ENCODE measurements around the gene ARHGAP11A. TPM values are rescaled to one million over a fixed set of nuclear protein-coding genes. Genes with fewer than 3 reads are reported as not detected.

Gene ARHGAP11A
- polyA plus RNA-seq, 2 donors = 4.5 to 4.6 TPM

DNA sequence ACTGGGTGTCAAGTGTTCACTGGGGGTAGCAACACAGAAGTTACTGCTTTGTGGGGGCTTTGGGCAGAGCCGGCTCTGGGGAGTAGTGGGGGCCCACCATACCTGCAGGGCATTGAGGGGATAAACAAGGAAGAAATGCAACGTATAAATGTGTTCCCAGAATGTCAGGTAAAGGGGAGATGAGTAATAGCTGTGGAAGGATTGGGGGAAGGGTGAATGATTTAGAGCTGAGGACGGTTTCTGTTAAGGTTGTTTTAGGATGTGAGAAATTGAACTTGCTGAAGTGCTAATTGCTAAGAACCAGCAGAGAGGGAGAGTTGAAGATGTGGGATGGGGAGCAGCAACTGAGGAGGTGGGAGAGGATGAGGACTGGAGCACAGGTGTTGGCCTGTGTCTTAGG, 36.9 kb downstream of the ARHGAP11A start:
- H3K9me3 ChIP-seq (ENCODE audit: control insufficient read depth in 2 of 2, insufficient read depth in 1 of 2, low read depth in 1 of 2, low read length in 1 of 2) = no peaks in the 10 kb centered on the region
- H3K36me3 ChIP-seq (ENCODE audit: control insufficient read depth in 2 of 2, insufficient read depth in 2 of 2, low read length in 1 of 2) = no peaks in the 10 kb centered on the region
- 72 to 76% methylated on average over 3 of the region's 3 CpGs for WGBS, 2 donors
- no peak overlapping the region for H3K4me3 ChIP-seq (ENCODE audit: low read depth in 1 of 2, low read length in 2 of 2)
- peaks cover 0 to 3% of the 10 kb centered on the region in 2 donors for H3K4me1 ChIP-seq (ENCODE audit: control insufficient read depth in 2 of 2, insufficient read depth in 2 of 2, low read length in 1 of 2)
- no peaks in the 10 kb centered on the region for H3K27me3 ChIP-seq (ENCODE audit: control insufficient read depth in 1 of 2, insufficient read depth in 2 of 2, low read length in 2 of 2)
- no peak overlapping the region for H3K27ac ChIP-seq (ENCODE audit: low read depth in 2 of 2, low read length in 1 of 2)

DNA sequence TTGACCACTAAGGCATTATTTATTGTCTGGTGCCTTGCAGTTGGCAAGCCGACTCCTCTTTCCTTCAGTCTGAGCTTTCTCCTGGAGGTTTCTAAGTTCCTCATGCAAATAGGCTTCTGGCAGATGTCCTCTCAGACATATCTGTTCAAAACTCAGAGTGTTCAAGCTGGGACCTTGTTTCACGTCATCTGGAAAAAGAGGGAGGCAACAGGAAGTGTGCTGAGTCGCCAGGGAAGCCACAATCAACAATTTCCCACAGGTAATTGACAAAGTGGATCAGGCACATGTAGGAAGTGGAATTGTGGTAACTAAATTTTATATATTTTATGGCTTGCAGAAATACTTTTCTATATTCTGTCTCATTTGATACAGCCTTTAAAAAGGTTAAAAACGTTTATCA, 40.8 kb downstream of the ARHGAP11A start:
- Histone ChIP-seq H3K36me3 (ENCODE audit: control insufficient read depth in 2 of 2, insufficient read depth in 2 of 2, low read length in 1 of 2) (no peaks in the 10 kb centered on the region), H3K4me1 (ENCODE audit: control insufficient read depth in 2 of 2, insufficient read depth in 2 of 2, low read length in 1 of 2) (peaks cover 0 to 10% of the 10 kb centered on the region in 2 donors), H3K27me3 (ENCODE audit: control insufficient read depth in 1 of 2, insufficient read depth in 2 of 2, low read length in 2 of 2) (no peaks in the 10 kb centered on the region), H3K9me3 (ENCODE audit: control insufficient read depth in 2 of 2, insufficient read depth in 1 of 2, low read depth in 1 of 2, low read length in 1 of 2) (no peaks in the 10 kb centered on the region), H3K4me3 (ENCODE audit: low read depth in 1 of 2, low read length in 2 of 2) (no peak overlapping the region), H3K27ac (ENCODE audit: low read depth in 2 of 2, low read length in 1 of 2) (no peak overlapping the region)
- 59 to 72% methylated on average over 4 of the region's 4 CpGs for WGBS, 2 donors

DNA sequence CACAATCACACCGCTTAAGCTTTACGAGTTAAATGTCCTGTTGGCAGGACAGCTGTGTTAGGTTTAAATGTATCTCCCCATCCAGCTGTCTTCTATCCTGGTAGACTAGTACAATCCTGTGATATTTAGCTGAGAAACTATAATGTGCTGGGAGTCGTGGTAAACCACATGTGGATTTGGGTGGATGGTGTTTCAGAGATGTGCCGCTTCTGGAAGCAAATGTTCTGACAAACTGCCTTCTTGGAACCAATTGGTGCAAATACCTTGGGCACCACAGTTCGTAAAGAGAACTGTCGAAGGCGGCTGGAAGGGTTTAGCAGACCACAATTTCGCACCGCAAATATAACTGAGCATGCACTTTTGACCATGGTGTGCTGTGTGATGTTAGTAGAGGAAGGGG, 41.2 kb downstream of the ARHGAP11A start:
- Histone ChIP-seq H3K36me3 (ENCODE audit: control insufficient read depth in 2 of 2, insufficient read depth in 2 of 2, low read length in 1 of 2) (no peaks in the 10 kb centered on the region), H3K4me1 (ENCODE audit: control insufficient read depth in 2 of 2, insufficient read depth in 2 of 2, low read length in 1 of 2) (peaks cover 0 to 10% of the 10 kb centered on the region in 2 donors), H3K27ac (ENCODE audit: low read depth in 2 of 2, low read length in 1 of 2) (no peak overlapping the region), H3K9me3 (ENCODE audit: control insufficient read depth in 2 of 2, insufficient read depth in 1 of 2, low read depth in 1 of 2, low read length in 1 of 2) (no peaks in the 10 kb centered on the region), H3K4me3 (ENCODE audit: low read depth in 1 of 2, low read length in 2 of 2) (no peak overlapping the region), H3K27me3 (ENCODE audit: control insufficient read depth in 1 of 2, insufficient read depth in 2 of 2, low read length in 2 of 2) (no peaks in the 10 kb centered on the region)
- WGBS, 2 donors = 92% methylated on average over 9 of the region's 9 CpGs

GRCh38 chr15:32657198-32657883, 42.0 kb downstream of the ARHGAP11A start:
- peak overlapping the region in 1 of 2 donors; percentile 1 for H3K27ac ChIP-seq (ENCODE audit: low read depth in 2 of 2, low read length in 1 of 2)

GRCh38 chr15:32657941-32658340, 42.6 kb downstream of the ARHGAP11A start:
- peaks cover 0 to 10% of the 10 kb centered on the region in 2 donors for H3K4me1 ChIP-seq (ENCODE audit: control insufficient read depth in 2 of 2, insufficient read depth in 2 of 2, low read length in 1 of 2)
- 88 to 89% methylated on average over 2 of the region's 2 CpGs for WGBS, 2 donors
- no peak overlapping the region for H3K4me3 ChIP-seq (ENCODE audit: low read depth in 1 of 2, low read length in 2 of 2)
- no peaks in the 10 kb centered on the region for H3K36me3 ChIP-seq (ENCODE audit: control insufficient read depth in 2 of 2, insufficient read depth in 2 of 2, low read length in 1 of 2)
- peak overlapping the region in 1 of 2 donors; percentile 1 for H3K27ac ChIP-seq (ENCODE audit: low read depth in 2 of 2, low read length in 1 of 2)
- no peaks in the 10 kb centered on the region for H3K27me3 ChIP-seq (ENCODE audit: control insufficient read depth in 1 of 2, insufficient read depth in 2 of 2, low read length in 2 of 2)
- H3K9me3 ChIP-seq (ENCODE audit: control insufficient read depth in 2 of 2, insufficient read depth in 1 of 2, low read depth in 1 of 2, low read length in 1 of 2) = no peaks in the 10 kb centered on the region

More at GRCh38 chr15:32657198-32657883, 42.0 kb downstream of the ARHGAP11A start:
- WGBS, 2 donors = 46 to 47% methylated on average over 5 of the region's 5 CpGs
- H3K27me3 ChIP-seq (ENCODE audit: control insufficient read depth in 1 of 2, insufficient read depth in 2 of 2, low read length in 2 of 2) = no peaks in the 10 kb centered on the region
- no peak overlapping the region for H3K4me3 ChIP-seq (ENCODE audit: low read depth in 1 of 2, low read length in 2 of 2)
- H3K36me3 ChIP-seq (ENCODE audit: control insufficient read depth in 2 of 2, insufficient read depth in 2 of 2, low read length in 1 of 2) = no peaks in the 10 kb centered on the region
- H3K9me3 ChIP-seq (ENCODE audit: control insufficient read depth in 2 of 2, insufficient read depth in 1 of 2, low read depth in 1 of 2, low read length in 1 of 2) = no peaks in the 10 kb centered on the region
- peaks cover 0 to 10% of the 10 kb centered on the region in 2 donors for H3K4me1 ChIP-seq (ENCODE audit: control insufficient read depth in 2 of 2, insufficient read depth in 2 of 2, low read length in 1 of 2)

- WGBS, 2 donors = 38 to 52% methylated on average over 6 of the region's 6 CpGs
- Histone ChIP-seq H3K27me3 (ENCODE audit: control insufficient read depth in 1 of 2, insufficient read depth in 2 of 2, low read length in 2 of 2) (no peaks in the 10 kb centered on the region), H3K9me3 (ENCODE audit: control insufficient read depth in 2 of 2, insufficient read depth in 1 of 2, low read depth in 1 of 2, low read length in 1 of 2) (no peaks in the 10 kb centered on the region), H3K36me3 (ENCODE audit: control insufficient read depth in 2 of 2, insufficient read depth in 2 of 2, low read length in 1 of 2) (no peaks in the 10 kb centered on the region), H3K4me1 (ENCODE audit: control insufficient read depth in 2 of 2, insufficient read depth in 2 of 2, low read length in 1 of 2) (peaks cover 0 to 10% of the 10 kb centered on the region in 2 donors), H3K4me3 (ENCODE audit: low read depth in 1 of 2, low read length in 2 of 2) (no peak overlapping the region), H3K27ac (ENCODE audit: low read depth in 2 of 2, low read length in 1 of 2) (peak overlapping the region in 1 of 2 donors; percentile 43)
These were observed 44.2 kb downstream of the ARHGAP11A start for GRCh38 chr15:32659340-32660155.

DNA sequence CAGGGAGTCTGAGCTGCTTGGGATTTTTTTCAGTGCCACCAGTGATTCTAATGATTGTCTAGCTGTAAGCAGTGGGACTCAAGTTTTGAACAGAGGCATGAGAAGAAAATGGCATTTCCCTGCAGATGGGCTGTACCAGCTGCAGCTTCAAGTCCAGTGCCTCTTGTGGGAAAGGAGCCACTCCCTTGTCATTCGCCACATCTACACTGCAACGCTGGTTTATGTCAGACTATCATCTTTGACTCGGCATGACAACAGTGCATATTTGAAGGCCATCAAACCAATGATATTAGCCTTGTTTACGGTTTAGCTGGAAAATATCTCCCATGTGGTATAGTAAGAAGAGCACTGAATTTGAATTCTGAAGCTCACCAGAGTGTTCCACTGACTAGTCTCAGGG, 48.4 kb downstream of the ARHGAP11A start:
- no peaks in the 10 kb centered on the region for H3K36me3 ChIP-seq (ENCODE audit: control insufficient read depth in 2 of 2, insufficient read depth in 2 of 2, low read length in 1 of 2)
- H3K4me1 ChIP-seq (ENCODE audit: control insufficient read depth in 2 of 2, insufficient read depth in 2 of 2, low read length in 1 of 2) = peaks cover 0 to 7% of the 10 kb centered on the region in 2 donors
- no peaks in the 10 kb centered on the region for H3K9me3 ChIP-seq (ENCODE audit: control insufficient read depth in 2 of 2, insufficient read depth in 1 of 2, low read depth in 1 of 2, low read length in 1 of 2)
- WGBS, 2 donors = 86 to 97% methylated on average over 4 of the region's 4 CpGs
- H3K4me3 ChIP-seq (ENCODE audit: low read depth in 1 of 2, low read length in 2 of 2) = no peak overlapping the region
- H3K27ac ChIP-seq (ENCODE audit: low read depth in 2 of 2, low read length in 1 of 2) = no peak overlapping the region
- H3K27me3 ChIP-seq (ENCODE audit: control insufficient read depth in 1 of 2, insufficient read depth in 2 of 2, low read length in 2 of 2) = no peaks in the 10 kb centered on the region

GRCh38 chr15:32664796-32665195, 49.5 kb downstream of the ARHGAP11A start:
- H3K27me3 ChIP-seq (ENCODE audit: control insufficient read depth in 1 of 2, insufficient read depth in 2 of 2, low read length in 2 of 2) = no peaks in the 10 kb centered on the region
- H3K27ac ChIP-seq (ENCODE audit: low read depth in 2 of 2, low read length in 1 of 2) = no peak overlapping the region
- no peaks in the 10 kb centered on the region for H3K9me3 ChIP-seq (ENCODE audit: control insufficient read depth in 2 of 2, insufficient read depth in 1 of 2, low read depth in 1 of 2, low read length in 1 of 2)
- no peaks in the 10 kb centered on the region for H3K36me3 ChIP-seq (ENCODE audit: control insufficient read depth in 2 of 2, insufficient read depth in 2 of 2, low read length in 1 of 2)
- peaks cover 0 to 2% of the 10 kb centered on the region in 2 donors for H3K4me1 ChIP-seq (ENCODE audit: control insufficient read depth in 2 of 2, insufficient read depth in 2 of 2, low read length in 1 of 2)
- H3K4me3 ChIP-seq (ENCODE audit: low read depth in 1 of 2, low read length in 2 of 2) = no peak overlapping the region

DNA sequence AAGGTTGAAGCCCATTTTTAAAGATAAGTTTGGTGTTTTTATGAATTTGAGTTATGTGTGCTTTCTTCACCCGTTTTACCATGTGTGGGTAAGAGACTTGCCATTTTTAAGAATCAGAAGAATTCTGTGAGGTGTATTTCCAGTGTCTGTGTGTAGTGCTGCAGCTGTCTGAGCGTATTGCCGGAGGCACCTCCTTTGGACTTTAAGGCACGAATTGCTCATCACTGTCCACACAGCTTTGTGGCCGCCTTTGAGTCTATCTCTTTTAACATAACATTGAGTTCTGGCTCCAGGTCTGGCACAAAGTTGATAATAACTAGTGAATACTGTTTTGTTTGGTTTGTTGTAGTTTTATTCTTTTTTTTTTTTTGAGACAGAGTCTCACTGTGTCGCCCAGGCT, 52.0 kb downstream of the ARHGAP11A start:
- Histone ChIP-seq H3K9me3 (ENCODE audit: control insufficient read depth in 2 of 2, insufficient read depth in 1 of 2, low read depth in 1 of 2, low read length in 1 of 2) (no peaks in the 10 kb centered on the region), H3K27ac (ENCODE audit: low read depth in 2 of 2, low read length in 1 of 2) (no peak overlapping the region), H3K27me3 (ENCODE audit: control insufficient read depth in 1 of 2, insufficient read depth in 2 of 2, low read length in 2 of 2) (no peaks in the 10 kb centered on the region), H3K36me3 (ENCODE audit: control insufficient read depth in 2 of 2, insufficient read depth in 2 of 2, low read length in 1 of 2) (no peaks in the 10 kb centered on the region), H3K4me3 (ENCODE audit: low read depth in 1 of 2, low read length in 2 of 2) (no peak overlapping the region), H3K4me1 (ENCODE audit: control insufficient read depth in 2 of 2, insufficient read depth in 2 of 2, low read length in 1 of 2) (no peaks in the 10 kb centered on the region)
- WGBS, 2 donors = 96 to 98% methylated on average over 6 of the region's 6 CpGs

All from esophagus (tissue), 2 donors.